NB4 (cell line): ENCODE data around the gene CLCF1.
A peak's percentile ranks its signal among the peaks of the same experiment; 100 is the strongest.

ENCODE experiments used
- DNase-seq: peaks from one replicate; pipeline ENCODE4 v3.0.0; 2010; ENCODE audit warnings: low read depth
- H3K4me3 ChIP-seq: one replicate; pipeline ENCODE4 v1.5.1; 2011; ENCODE audit warnings: mild to moderate bottlenecking, low read depth, low read length, moderate library complexity
- MYC ChIP-seq: IDR thresholded peaks from 2 replicates; pipeline ENCODE4 v1.6.1; 2011; ENCODE audit warnings: low read depth, low read length
- POLR2A ChIP-seq: IDR thresholded peaks from 2 replicates; pipeline ENCODE4 v1.6.1; 2011; ENCODE audit warnings: mild to moderate bottlenecking; ENCODE audit not compliant: insufficient read length; ENCODE audit errors: extremely low read depth
- TF ChIP-seq, protein P1 (sequence below): IDR thresholded peaks from one replicate; pipeline ENCODE4 v1.5.1; 2012; ENCODE audit warnings: low read depth, low read length
- TF ChIP-seq, protein P2 (sequence below): IDR thresholded peaks from 2 replicates; pipeline ENCODE4 v1.6.1; 2011; ENCODE audit warnings: low read depth, low read length

Gene CLCF1

DNA sequence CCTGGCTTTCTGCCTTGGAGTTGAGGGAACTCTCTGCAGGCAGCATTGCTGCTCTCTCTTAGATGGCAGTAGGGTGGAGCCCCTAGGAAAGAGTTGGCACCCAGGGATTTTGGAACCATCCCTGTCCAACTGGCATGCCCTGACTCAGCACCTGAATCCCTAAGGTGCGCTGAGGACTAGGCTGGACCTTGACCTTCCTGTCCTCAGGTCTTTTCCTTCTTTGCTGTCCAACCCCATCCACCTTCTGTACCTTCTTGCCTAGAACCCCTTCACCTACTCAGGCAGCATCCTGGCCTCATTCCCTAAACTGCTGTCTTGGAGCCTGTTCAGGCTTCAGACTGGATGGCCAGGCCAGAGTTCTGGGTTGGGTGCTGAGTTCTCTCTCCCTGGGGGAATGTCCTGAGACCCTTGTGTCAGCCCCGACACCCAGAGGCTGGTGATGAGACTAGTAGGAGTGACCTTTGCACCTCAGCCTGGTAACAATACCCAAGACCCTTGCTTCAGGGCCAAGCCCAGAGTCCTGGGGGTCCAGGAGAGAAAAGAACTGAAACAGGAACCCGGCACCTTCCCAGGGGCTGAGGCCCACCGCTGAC is 17.5 kb downstream of the CLCF1 start:
- TF ChIP-seq, protein P1, sequence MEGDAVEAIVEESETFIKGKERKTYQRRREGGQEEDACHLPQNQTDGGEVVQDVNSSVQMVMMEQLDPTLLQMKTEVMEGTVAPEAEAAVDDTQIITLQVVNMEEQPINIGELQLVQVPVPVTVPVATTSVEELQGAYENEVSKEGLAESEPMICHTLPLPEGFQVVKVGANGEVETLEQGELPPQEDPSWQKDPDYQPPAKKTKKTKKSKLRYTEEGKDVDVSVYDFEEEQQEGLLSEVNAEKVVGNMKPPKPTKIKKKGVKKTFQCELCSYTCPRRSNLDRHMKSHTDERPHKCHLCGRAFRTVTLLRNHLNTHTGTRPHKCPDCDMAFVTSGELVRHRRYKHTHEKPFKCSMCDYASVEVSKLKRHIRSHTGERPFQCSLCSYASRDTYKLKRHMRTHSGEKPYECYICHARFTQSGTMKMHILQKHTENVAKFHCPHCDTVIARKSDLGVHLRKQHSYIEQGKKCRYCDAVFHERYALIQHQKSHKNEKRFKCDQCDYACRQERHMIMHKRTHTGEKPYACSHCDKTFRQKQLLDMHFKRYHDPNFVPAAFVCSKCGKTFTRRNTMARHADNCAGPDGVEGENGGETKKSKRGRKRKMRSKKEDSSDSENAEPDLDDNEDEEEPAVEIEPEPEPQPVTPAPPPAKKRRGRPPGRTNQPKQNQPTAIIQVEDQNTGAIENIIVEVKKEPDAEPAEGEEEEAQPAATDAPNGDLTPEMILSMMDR = no peak
- no peak overlapping the region for H3K4me3 ChIP-seq
- no peak for DNase-seq

DNA sequence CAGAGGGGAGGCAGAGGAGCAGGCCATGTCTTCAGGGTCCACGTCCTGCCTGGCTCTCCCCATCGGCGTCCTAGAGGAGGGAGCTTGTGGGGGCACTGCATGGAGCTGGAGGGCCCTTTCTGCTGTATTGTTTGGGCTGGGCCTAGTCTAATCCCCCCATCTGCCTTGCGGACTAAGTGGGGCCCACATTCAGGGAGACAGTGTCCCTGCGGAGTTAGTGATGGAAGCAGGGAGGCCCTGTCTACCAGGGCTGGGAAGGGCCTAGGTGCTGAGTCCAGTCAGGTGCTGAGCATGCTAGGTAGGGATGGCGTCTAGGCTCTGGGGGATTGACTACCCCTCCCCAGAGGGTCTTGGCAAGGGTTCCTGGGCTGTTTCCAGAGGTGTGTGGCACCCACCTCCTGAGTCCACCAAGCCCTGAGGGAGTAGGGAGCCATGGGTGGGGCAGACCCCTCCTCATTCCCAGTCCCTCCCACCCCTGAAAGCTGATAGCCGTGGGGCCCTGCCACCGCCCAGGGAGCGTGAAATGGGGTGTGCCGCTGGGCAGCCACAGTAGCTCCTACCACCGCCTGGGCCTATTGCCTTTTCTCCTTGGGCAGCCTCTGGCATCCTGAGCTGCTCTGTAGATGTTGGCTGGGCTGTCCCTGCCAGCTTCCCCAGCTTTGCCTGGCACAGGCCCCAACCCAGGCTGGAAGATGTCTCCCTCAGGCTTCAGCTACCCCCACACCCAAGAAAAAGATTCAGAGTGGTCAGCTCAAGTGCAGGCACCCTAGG is 18.2 kb downstream of the CLCF1 start:
- no peak for DNase-seq

DNA sequence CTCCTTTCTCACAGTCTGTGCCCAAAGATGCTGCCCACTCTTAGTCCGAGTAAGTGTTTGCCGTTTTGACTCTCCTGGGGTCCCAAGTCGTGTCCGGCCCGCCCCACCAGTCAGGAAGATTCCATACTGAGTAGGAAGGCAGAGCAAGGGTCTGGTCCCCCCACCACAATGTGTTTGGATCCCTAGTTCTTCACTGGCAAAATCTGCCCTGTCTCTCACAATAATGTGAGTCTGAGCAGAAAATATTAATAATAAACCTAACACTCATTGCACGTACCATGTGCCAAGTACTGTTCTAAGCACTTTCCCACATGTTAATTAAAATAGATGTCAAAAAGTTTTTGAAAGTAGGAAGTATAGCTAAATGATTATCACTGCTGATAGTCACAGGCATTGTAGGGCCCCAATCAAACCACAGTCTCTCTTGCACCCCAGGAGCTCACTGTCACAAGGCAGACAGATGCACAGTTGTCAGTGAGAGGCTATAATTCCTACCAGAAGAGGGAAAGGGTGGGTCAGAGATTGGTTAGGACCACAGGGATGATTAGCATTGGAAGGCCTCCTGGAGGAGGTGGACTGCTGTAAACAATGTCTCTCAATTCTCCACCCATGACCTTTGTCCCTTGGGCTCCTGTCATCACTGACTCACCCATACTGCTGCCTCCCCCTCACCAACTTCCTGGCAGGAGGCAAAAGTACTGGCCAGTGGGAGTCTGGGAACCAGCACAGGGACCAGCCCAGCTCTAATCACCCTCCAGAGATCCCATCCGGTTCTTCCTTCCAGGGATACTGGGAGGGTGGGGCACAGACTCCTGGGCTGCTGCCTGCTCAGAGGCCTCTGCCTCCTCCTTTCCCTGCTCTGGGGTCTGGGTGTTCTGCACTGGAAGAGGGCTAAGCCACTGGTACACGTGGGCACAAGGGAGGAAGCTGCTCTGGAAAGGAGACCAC is 19.0 kb downstream of the CLCF1 start:
- peak; percentile 17; the same call in 1 of the 2 replicates for TF ChIP-seq MYC
- TF ChIP-seq POLR2A = no peak
- TF ChIP-seq, protein P2, sequence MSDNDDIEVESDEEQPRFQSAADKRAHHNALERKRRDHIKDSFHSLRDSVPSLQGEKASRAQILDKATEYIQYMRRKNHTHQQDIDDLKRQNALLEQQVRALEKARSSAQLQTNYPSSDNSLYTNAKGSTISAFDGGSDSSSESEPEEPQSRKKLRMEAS = peak; percentile 60; the same call in 1 of the 2 replicates
- peak overlapping the region; percentile 42 for H3K4me3 ChIP-seq
- DNase-seq = peak; percentile 83

More for the DNA sequence above, 18.2 kb downstream of the CLCF1 start:
- no peak overlapping the region for H3K4me3 ChIP-seq
- TF ChIP-seq MYC = no peak
- TF ChIP-seq, protein P2 = no peak
- TF ChIP-seq, protein P1 = no peak
- TF ChIP-seq POLR2A = no peak

DNA sequence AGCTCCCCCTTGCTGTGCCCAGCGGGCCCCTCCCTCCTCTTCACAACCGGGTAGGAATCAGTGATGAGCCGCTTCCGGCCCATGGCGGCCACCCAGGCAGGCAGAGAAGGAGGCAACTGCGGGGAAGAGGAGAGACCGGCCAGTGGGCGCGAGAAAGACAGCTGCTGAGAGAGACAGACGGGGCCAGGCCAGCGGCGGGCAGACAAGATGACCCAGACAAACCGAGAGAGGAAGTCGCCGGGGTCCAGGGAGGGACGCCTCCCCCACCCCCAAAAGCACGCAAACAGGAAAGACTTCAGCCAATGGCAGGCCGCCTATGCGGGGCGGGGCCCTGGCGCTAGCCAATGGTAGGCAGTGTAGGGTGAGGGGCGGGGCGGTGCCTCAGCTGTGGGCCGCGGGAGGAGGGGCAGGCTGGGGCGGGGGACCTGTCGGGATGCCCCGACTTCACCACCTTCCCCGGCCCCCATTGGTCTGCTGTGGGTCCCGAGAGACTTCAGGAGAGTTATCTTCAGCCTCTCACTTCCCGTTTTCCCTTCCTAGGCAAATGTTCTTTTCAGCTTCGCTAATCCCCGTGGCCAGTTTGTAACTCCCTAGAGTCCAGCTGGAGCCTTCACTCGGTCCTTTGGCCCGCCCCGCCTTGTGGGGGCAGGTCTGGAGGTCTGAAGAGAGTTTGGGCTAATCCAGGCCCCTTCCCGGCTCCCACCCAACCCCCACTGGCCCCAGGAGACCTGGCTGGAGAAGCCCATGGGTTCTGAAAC is 19.9 kb downstream of the CLCF1 start, which contains the start of gene POLD4:
TSS of gene POLD4 (minus strand) at position 230 of the 758 bp plus-strand sequence. CDS start at position 83, 147 bp downstream.
- H3K4me3 ChIP-seq = peak within 1 kb of the TSS; percentile 60
- TF ChIP-seq MYC (no peak), POLR2A (peak; percentile 61)
- TF ChIP-seq, protein P2 = no peak
- peak; percentile 100 for DNase-seq

DNA sequence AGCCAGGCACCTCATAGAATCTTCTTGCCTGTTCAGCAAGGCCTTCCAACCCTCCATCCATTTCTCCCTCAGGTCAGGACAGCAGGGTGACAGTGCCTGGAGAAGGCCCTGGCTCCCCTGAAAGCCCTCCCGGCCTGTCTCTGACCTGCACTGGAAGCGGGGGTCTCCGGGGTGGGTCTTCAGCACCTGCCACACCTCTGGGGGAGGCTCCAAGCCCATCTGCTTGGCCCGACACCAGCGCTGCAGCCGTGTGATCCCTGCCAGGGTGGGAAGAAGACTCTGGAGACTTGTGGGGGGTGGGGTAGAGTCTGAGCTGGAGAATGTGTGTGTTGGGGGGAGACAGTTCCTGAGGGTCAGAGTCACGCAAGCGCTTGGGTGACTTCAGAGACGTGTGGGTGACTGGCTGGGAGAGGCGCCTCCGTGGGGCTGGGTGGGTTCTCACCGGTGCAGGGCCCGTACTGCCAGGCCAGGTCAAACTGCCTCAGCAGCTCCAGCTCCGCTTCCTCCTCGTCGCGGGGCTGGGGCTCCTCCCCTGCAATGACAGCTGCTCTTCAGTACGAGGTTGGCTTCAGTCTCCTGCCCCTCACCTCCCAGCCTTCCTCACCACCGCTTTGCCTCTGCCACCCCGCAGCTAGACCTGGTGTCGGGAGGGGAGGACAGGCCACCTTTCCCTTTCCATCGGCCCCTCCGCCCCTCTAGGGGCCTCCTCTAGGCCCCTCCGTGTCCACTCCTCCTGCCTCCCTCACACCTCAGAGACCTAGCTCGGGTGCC is 20.7 kb downstream of the CLCF1 start:
- peak overlapping the region; percentile 60 for H3K4me3 ChIP-seq
- peak; percentile 83 for DNase-seq
- TF ChIP-seq MYC (peak; percentile 23; the same call in 1 of the 2 replicates), POLR2A (no peak)
- TF ChIP-seq, protein P2 = 0 out of 2 replicates have a peak, but pooled peaks have one; percentile 42

DNA sequence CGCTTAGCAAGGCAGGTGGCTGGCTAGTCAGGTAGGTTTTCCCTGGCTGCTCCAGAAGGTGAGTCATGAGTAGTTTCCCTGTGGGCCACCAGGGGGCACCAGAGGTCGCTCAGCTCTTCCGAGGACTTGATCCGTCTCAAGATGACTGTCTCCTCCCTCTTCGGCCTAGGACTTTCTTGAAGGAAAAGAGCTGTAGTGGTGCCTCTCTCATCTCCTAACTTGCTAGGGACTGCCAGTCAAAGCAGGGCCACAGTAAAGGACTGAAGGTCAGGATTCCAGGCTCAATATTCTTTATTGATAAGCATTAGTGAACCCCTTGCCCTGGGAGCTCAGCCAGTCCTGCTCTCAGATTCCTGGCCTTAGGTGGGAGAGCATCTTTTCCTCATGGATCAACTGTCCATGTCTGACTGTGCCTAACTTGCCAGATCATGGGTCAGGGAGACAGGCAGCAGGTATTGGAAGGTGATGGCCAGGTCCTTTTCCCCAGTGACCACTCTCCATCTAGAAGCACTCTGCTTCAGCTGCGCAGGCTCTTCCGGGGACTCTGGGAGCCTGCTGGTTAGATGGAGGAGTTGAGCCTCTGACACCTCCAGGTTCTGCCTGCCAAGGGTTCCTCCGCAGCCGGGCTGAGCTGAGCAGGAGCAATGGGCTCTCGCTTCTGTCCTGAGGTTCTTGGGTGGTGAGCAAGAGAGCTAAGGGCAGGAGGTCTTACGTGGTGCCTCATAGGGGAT is 22.0 kb downstream of the CLCF1 start:
- peak; percentile 86 for DNase-seq
- TF ChIP-seq, protein P1 = peak; percentile 95
- no peak for TF ChIP-seq POLR2A
- H3K4me3 ChIP-seq = no peak overlapping the region
